ENCODE measurements around the gene SLFN13.
"Not testable (repeated sequence)": the region's sequence is repeated elsewhere in the genome, so short reads cannot be mapped to it uniquely, and the experiment has no call there.

Gene SLFN13

GRCh38 chr17:35428229-35428628 is 20.3 kb downstream of the SLFN13 start:
- Histone ChIP-seq H3K27ac (ENCODE audit: low read depth, low read length) (no peak overlapping the region), H3K9ac (ENCODE audit: low read length) (no peak overlapping the region), H2AFZ (ENCODE audit: low read depth, low read length, severe bottlenecking) (no peak overlapping the region), H3K9me3 (ENCODE audit: insufficient read depth, low read length) (no peaks in the 10 kb centered on the region), H3K79me2 (ENCODE audit: insufficient read depth, low read length) (no peaks in the 10 kb centered on the region), H3K4me3 (ENCODE audit: insufficient read depth, low read length, poor library complexity, severe bottlenecking) (no peak overlapping the region), H3K36me3 (ENCODE audit: low read length) (no peaks in the 10 kb centered on the region), H3K4me2 (ENCODE audit: low read depth, low read length, poor library complexity, severe bottlenecking) (no peak overlapping the region), H3K9me2 (replicated peaks; ENCODE audit: insufficient read depth, low read length) (no peaks in the 10 kb centered on the region), H3K27me3 (ENCODE audit: low read length) (no peaks in the 10 kb centered on the region), H4K20me1 (ENCODE audit: low read depth, low read length) (no peaks in the 10 kb centered on the region), H3F3A (ENCODE audit: insufficient read depth) (no peaks in the 10 kb centered on the region)
- TF ChIP-seq, protein P1, sequence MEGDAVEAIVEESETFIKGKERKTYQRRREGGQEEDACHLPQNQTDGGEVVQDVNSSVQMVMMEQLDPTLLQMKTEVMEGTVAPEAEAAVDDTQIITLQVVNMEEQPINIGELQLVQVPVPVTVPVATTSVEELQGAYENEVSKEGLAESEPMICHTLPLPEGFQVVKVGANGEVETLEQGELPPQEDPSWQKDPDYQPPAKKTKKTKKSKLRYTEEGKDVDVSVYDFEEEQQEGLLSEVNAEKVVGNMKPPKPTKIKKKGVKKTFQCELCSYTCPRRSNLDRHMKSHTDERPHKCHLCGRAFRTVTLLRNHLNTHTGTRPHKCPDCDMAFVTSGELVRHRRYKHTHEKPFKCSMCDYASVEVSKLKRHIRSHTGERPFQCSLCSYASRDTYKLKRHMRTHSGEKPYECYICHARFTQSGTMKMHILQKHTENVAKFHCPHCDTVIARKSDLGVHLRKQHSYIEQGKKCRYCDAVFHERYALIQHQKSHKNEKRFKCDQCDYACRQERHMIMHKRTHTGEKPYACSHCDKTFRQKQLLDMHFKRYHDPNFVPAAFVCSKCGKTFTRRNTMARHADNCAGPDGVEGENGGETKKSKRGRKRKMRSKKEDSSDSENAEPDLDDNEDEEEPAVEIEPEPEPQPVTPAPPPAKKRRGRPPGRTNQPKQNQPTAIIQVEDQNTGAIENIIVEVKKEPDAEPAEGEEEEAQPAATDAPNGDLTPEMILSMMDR (IDR thresholded peaks at IDR 0.05; ENCODE audit: insufficient read depth, low read length, poor library complexity, severe bottlenecking), result no peak
- TF ChIP-seq EZH2phosphoT487 (conservative IDR thresholded peaks at IDR 0.05; ENCODE audit: low read length), result no peak

GRCh38 chr17:35423761-35424160 is 24.8 kb downstream of the SLFN13 start:
- H3K79me2 ChIP-seq (ENCODE audit: insufficient read depth, low read length), result no peaks in the 10 kb centered on the region
- no peak overlapping the region for H3K27ac ChIP-seq (ENCODE audit: low read depth, low read length)
- TF ChIP-seq, protein P1 (IDR thresholded peaks at IDR 0.05; ENCODE audit: insufficient read depth, low read length, poor library complexity, severe bottlenecking), result no peak
- TF ChIP-seq EZH2phosphoT487 (conservative IDR thresholded peaks at IDR 0.05; ENCODE audit: low read length), result no peak
- H2AFZ ChIP-seq (ENCODE audit: low read depth, low read length, severe bottlenecking), result no peak overlapping the region
- H3F3A ChIP-seq (ENCODE audit: insufficient read depth), result no peaks in the 10 kb centered on the region
- H3K27me3 ChIP-seq (ENCODE audit: low read length), result no peaks in the 10 kb centered on the region
- no peaks in the 10 kb centered on the region for H3K36me3 ChIP-seq (ENCODE audit: low read length)
- H3K4me3 ChIP-seq (ENCODE audit: insufficient read depth, low read length, poor library complexity, severe bottlenecking), result no peak overlapping the region
- H3K4me2 ChIP-seq (ENCODE audit: low read depth, low read length, poor library complexity, severe bottlenecking), result no peak overlapping the region
- no peak overlapping the region for H3K9ac ChIP-seq (ENCODE audit: low read length)
- H3K9me2 ChIP-seq (replicated peaks; ENCODE audit: insufficient read depth, low read length), result no peaks in the 10 kb centered on the region
- H3K9me3 ChIP-seq (ENCODE audit: insufficient read depth, low read length), result no peaks in the 10 kb centered on the region
- no peaks in the 10 kb centered on the region for H4K20me1 ChIP-seq (ENCODE audit: low read depth, low read length)

GRCh38 chr17:35421069-35421468 is 27.5 kb downstream of the SLFN13 start:
- not testable (repeated sequence) for H3K9me2 ChIP-seq (replicated peaks; ENCODE audit: insufficient read depth, low read length); H3K36me3 ChIP-seq (ENCODE audit: low read length); H3K79me2 ChIP-seq (ENCODE audit: insufficient read depth, low read length)

DNA sequence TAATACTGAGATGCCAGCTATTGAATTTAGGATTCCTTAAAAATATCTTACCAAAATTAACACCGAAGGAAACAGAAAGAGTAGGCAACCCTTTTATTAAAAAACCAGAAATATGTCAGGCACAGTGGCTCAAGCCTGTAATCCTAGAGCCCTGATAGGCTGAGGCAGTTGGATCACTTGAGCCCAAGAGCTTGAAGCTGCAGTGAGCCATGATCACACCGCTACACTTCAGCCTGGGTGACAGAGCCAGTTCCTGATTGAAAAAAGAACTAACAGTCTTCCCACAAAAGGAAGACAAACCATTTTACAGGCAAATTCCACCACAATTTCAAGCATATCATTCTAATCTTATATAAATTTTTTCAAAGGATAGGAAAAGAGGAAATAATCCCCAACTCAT is 31.9 kb downstream of the SLFN13 start:
- Histone ChIP-seq H3K27me3 (ENCODE audit: low read length) (no peaks in the 10 kb centered on the region), H3K4me2 (ENCODE audit: low read depth, low read length, poor library complexity, severe bottlenecking) (no peak overlapping the region), H3K79me2 (ENCODE audit: insufficient read depth, low read length) (no peaks in the 10 kb centered on the region), H3K9me3 (ENCODE audit: insufficient read depth, low read length) (no peaks in the 10 kb centered on the region), H2AFZ (ENCODE audit: low read depth, low read length, severe bottlenecking) (no peak overlapping the region), H3K9me2 (replicated peaks; ENCODE audit: insufficient read depth, low read length) (no peaks in the 10 kb centered on the region; the same call in 1 of the 2 replicates), H3K4me3 (ENCODE audit: insufficient read depth, low read length, poor library complexity, severe bottlenecking) (no peak overlapping the region), H3K9ac (ENCODE audit: low read length) (no peak overlapping the region), H3K27ac (ENCODE audit: low read depth, low read length) (no peak overlapping the region), H3K36me3 (ENCODE audit: low read length) (no peaks in the 10 kb centered on the region), H4K20me1 (ENCODE audit: low read depth, low read length) (no peaks in the 10 kb centered on the region), H3F3A (ENCODE audit: insufficient read depth) (no peaks in the 10 kb centered on the region)
- TF ChIP-seq, protein P1 (IDR thresholded peaks at IDR 0.05; ENCODE audit: insufficient read depth, low read length, poor library complexity, severe bottlenecking), result no peak
- no peak for TF ChIP-seq EZH2phosphoT487 (conservative IDR thresholded peaks at IDR 0.05; ENCODE audit: low read length)

More at GRCh38 chr17:35421069-35421468, 27.5 kb downstream of the SLFN13 start:
- not testable (repeated sequence) for H3K4me3 ChIP-seq (ENCODE audit: insufficient read depth, low read length, poor library complexity, severe bottlenecking); H3K9me3 ChIP-seq (ENCODE audit: insufficient read depth, low read length); H3K9ac ChIP-seq (ENCODE audit: low read length); H3K27me3 ChIP-seq (ENCODE audit: low read length); H2AFZ ChIP-seq (ENCODE audit: low read depth, low read length, severe bottlenecking); H3K4me2 ChIP-seq (ENCODE audit: low read depth, low read length, poor library complexity, severe bottlenecking); H3K27ac ChIP-seq (ENCODE audit: low read depth, low read length); H3F3A ChIP-seq (ENCODE audit: insufficient read depth); H4K20me1 ChIP-seq (ENCODE audit: low read depth, low read length)

- not testable (repeated sequence) for H3K9me2 ChIP-seq (replicated peaks; ENCODE audit: insufficient read depth, low read length); H3K4me2 ChIP-seq (ENCODE audit: low read depth, low read length, poor library complexity, severe bottlenecking); H3K36me3 ChIP-seq (ENCODE audit: low read length)
These were observed 33.9 kb downstream of the SLFN13 start for GRCh38 chr17:35414707-35415106.

More at GRCh38 chr17:35414707-35415106, 33.9 kb downstream of the SLFN13 start:
- not testable (repeated sequence) for H4K20me1 ChIP-seq (ENCODE audit: low read depth, low read length); H2AFZ ChIP-seq (ENCODE audit: low read depth, low read length, severe bottlenecking); H3F3A ChIP-seq (ENCODE audit: insufficient read depth); H3K9ac ChIP-seq (ENCODE audit: low read length); H3K9me3 ChIP-seq (ENCODE audit: insufficient read depth, low read length); H3K79me2 ChIP-seq (ENCODE audit: insufficient read depth, low read length); H3K27me3 ChIP-seq (ENCODE audit: low read length); H3K4me3 ChIP-seq (ENCODE audit: insufficient read depth, low read length, poor library complexity, severe bottlenecking); H3K27ac ChIP-seq (ENCODE audit: low read depth, low read length)

All from SU-DHL-6 (cell line).